Neutrophil (primary cell): ENCODE results near the gene CXCL16.

Experiments
- H3K27ac ChIP-seq: fragments of 200-600 bp; sonication (generic); 2 replicates; pipeline ENCODE4 v1.5.1; 2016; ENCODE audit warnings: mild to moderate bottlenecking, moderate library complexity
- H3K27me3 ChIP-seq: fragments of 200-600 bp; sonication (generic); 2 replicates; pipeline ENCODE4 v1.6.0; 2016; ENCODE audit warnings: mild to moderate bottlenecking
- H3K36me3 ChIP-seq: fragments of 200-600 bp; sonication (generic); 2 replicates; pipeline ENCODE4 v1.5.1; 2017
- H3K4me1 ChIP-seq, 2 experiments: fragments of 200-600 bp in 1 of 2; sonication (generic) in 1 of 2; 1 replicate in 1 of 2; 2 replicates in 1 of 2; pipeline versions ENCODE4 v1.5.1 to v1.6.1; 2013 to 2016; ENCODE audit warnings: low read depth in 1 of 2, low read length in 1 of 2, mild to moderate bottlenecking in 1 of 2, moderate library complexity in 1 of 2; ENCODE audit not compliant: control insufficient read depth in 1 of 2, insufficient read depth in 1 of 2
- H3K4me3 ChIP-seq, 2 experiments: fragments of 200-600 bp in 1 of 2; sonication (generic) in 1 of 2; 1 replicate in 1 of 2; 2 replicates in 1 of 2; pipeline ENCODE4 v1.5.1; 2013 to 2016; ENCODE audit warnings: low read depth in 1 of 2, low read length in 1 of 2, mild to moderate bottlenecking in 1 of 2, moderate library complexity in 1 of 2
- H3K9me3 ChIP-seq: fragments of 200-600 bp; sonication (generic); 2 replicates; pipeline ENCODE4 v1.5.1; 2016
- TF ChIP-seq, protein P1 (sequence below): fragments of 200-600 bp; sonication (generic); IDR thresholded peaks from 2 replicates; pipeline ENCODE4 v1.5.1; 2016; ENCODE audit warnings: antibody characterized with exemption

Gene CXCL16

DNA sequence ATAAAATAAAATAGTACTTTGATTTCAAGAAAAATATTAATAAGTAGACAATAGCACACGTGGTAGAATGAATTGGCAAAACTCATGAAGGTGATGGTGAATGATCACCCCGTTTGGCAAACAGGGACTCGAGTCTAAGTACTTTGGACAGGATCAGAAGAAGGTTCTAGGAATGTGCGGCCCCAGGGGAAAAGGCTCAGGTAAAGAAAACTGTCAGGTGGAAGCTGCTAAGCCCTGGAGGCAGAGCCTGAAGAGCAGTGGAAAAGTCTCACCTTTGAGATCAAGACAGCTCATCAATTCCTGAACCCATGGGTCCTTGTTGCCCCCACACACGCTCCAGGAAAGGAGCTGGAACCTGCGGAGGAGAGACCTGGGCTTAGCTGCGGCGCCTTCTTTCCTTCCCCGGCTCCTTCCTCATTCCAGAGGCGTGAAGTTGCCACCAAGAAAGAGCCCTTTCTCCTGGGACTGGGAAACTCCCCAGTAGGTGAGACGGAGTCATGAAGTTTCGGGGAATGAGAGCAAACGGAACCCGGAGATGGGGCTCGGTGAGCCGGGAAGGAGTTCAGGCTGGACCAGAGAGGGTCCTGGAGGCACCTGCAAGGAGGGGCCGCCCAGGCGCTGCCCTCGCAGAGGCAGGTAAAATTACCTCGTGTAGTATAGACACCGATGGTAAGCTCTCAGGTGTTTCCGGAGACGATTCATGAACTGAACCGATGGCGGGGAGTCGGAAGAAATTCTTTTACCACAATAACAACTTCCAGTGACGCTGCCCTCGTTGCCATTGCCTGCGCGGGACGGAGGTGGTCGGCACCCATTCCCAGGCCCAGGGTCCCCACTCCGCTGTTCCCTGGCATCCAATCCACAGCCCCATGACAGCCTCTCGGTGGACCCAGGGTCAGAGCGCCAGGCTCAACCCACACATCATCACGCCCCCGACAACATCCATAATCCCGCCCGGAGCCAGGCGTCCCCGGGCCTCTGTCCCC lies 1.3 kb downstream of the CXCL16 start:
- Histone ChIP-seq H3K27me3 (peaks cover 60% of the 10 kb centered on the region), H3K4me3 (peak overlapping the region; percentile 91), H3K9me3 (no peaks in the 10 kb centered on the region), H3K27ac (peak overlapping the region; percentile 93), H3K36me3 (peaks cover 17% of the 10 kb centered on the region), H3K4me1 (peaks cover 55 to 60% of the 10 kb centered on the region in 2 experiments)
- TF ChIP-seq, protein P1, sequence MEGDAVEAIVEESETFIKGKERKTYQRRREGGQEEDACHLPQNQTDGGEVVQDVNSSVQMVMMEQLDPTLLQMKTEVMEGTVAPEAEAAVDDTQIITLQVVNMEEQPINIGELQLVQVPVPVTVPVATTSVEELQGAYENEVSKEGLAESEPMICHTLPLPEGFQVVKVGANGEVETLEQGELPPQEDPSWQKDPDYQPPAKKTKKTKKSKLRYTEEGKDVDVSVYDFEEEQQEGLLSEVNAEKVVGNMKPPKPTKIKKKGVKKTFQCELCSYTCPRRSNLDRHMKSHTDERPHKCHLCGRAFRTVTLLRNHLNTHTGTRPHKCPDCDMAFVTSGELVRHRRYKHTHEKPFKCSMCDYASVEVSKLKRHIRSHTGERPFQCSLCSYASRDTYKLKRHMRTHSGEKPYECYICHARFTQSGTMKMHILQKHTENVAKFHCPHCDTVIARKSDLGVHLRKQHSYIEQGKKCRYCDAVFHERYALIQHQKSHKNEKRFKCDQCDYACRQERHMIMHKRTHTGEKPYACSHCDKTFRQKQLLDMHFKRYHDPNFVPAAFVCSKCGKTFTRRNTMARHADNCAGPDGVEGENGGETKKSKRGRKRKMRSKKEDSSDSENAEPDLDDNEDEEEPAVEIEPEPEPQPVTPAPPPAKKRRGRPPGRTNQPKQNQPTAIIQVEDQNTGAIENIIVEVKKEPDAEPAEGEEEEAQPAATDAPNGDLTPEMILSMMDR: no peak

GRCh38 chr17:4735876-4736651 lies 3.7 kb downstream of the CXCL16 start:
- TF ChIP-seq, protein P1: peak; percentile 44
- no peaks in the 10 kb centered on the region for H3K9me3 ChIP-seq
- peaks cover 39% of the 10 kb centered on the region for H3K27me3 ChIP-seq
- peaks cover 17% of the 10 kb centered on the region for H3K36me3 ChIP-seq
- peak overlapping the region; percentile 94 for H3K27ac ChIP-seq
- H3K4me1 ChIP-seq: peaks cover 78 to 80% of the 10 kb centered on the region in 2 experiments
- peak overlapping the region; percentile 2 to 34 for H3K4me3 ChIP-seq

GRCh38 chr17:4734857-4735475 lies 4.8 kb downstream of the CXCL16 start:
- H3K27ac ChIP-seq: peak overlapping the region; percentile 94
- peak overlapping the region in 1 of 2 experiments; percentile 34 for H3K4me3 ChIP-seq
- peaks cover 17% of the 10 kb centered on the region for H3K36me3 ChIP-seq
- H3K27me3 ChIP-seq: peaks cover 28% of the 10 kb centered on the region
- H3K4me1 ChIP-seq: peaks cover 83 to 85% of the 10 kb centered on the region in 2 experiments
- H3K9me3 ChIP-seq: no peaks in the 10 kb centered on the region
- TF ChIP-seq, protein P1: no peak

- Histone ChIP-seq H3K4me3 (peak overlapping the region; percentile 78 to 84), H3K27ac (peak overlapping the region; percentile 94), H3K4me1 (peaks cover 80 to 82% of the 10 kb centered on the region in 2 experiments), H3K9me3 (no peaks in the 10 kb centered on the region), H3K36me3 (peaks cover 17% of the 10 kb centered on the region), H3K27me3 (peaks cover 14% of the 10 kb centered on the region)
- TF ChIP-seq, protein P1: peak; percentile 89
Observed at GRCh38 chr17:4733073-4733531, 6.6 kb downstream of the CXCL16 start.

GRCh38 chr17:4728124-4728523 lies 11.6 kb downstream of the CXCL16 start:
- TF ChIP-seq, protein P1: no peak
- Histone ChIP-seq H3K27me3 (no peaks in the 10 kb centered on the region), H3K27ac (peak overlapping the region; percentile 100), H3K36me3 (no peaks in the 10 kb centered on the region), H3K4me3 (peak overlapping the region in 1 of 2 experiments; percentile 20), H3K4me1 (peaks cover 83 to 85% of the 10 kb centered on the region in 2 experiments), H3K9me3 (no peaks in the 10 kb centered on the region)
